ENCODE measurements around the gene PRB2. TPM values are rescaled to one million over a fixed set of nuclear protein-coding genes. Genes with fewer than 3 reads are reported as not detected.

Gene PRB2
- total RNA-seq, result not detected in 2 replicates

GRCh38 chr12:11395467-11395866, at the start of gene PRB2:
PRB2 (minus strand) TSS chr12:11395567; CDS start chr12:11395529, 38 bp downstream.

Other genes starting within 250 kb of the PRB2 start
- 4.0 and 5.7 TPM in 2 replicates for gene SMIM10L1, start 224.4 kb downstream of the PRB2 start, total RNA-seq
- gene TAS2R42, start 208.6 kb downstream of the PRB2 start, total RNA-seq, result not detected in 2 replicates
- gene PRB3, start 125.9 kb downstream of the PRB2 start, total RNA-seq, result not detected in 2 replicates
- not detected in 2 replicates for gene PRB4, start 85.1 kb downstream of the PRB2 start, total RNA-seq

Data from subcutaneous preadipocyte (primary cell).